Right lobe of liver (tissue), 6 donors: ENCODE data around the gene DUSP22. TPM values are rescaled to one million over a fixed set of nuclear protein-coding genes. Genes with fewer than 3 reads are reported as not detected.
A peak's percentile ranks its signal among the peaks of the same experiment; 100 is the strongest.
"Not testable (repeated sequence)": the region's sequence is repeated elsewhere in the genome, so short reads cannot be mapped to it uniquely, and the experiment has no call there.

Experiments used
- ATAC-seq, 4 donors: fragments of 200-7000 bp; cut with Tn5 transposase; one replicate each; pipeline ENCODE4 v1.9.1; 2020; ENCODE audit warnings: mild to moderate bottlenecking in 4 of 4, moderate library complexity in 4 of 4
- DNase-seq, 3 donors: peaks; one replicate each; pipeline ENCODE4 v3.0.0-alpha.2; 2020
- H3K27ac ChIP-seq, 3 donors: fragments of 200-600 bp; one replicate each; pipeline ENCODE4 v1.8.0; 2022
- H3K27me3 ChIP-seq, 2 donors: fragments of 200-600 bp; one replicate each; pipeline ENCODE4 v1.8.0; 2022
- H3K36me3 ChIP-seq, 4 donors: fragments of 200-600 bp; sonication (generic) in 1 of 4; one replicate each; pipeline versions ENCODE4 v1.5.1 to v1.8.0; 2017 to 2022; ENCODE audit warnings: control low read depth in 1 of 4
- H3K4me1 ChIP-seq, 4 donors: fragments of 200-600 bp; sonication (generic) in 1 of 4; one replicate each; pipeline versions ENCODE4 v1.5.1 to v1.8.0; 2017 to 2022; ENCODE audit warnings: control low read depth in 1 of 4
- H3K4me3 ChIP-seq, 3 donors: fragments of 200-600 bp; one replicate each; pipeline ENCODE4 v1.8.0; 2022
- H3K9me3 ChIP-seq, 4 donors: fragments of 200-600 bp; sonication (generic) in 1 of 4; one replicate each; pipeline versions ENCODE4 v1.5.1 to v1.8.0; 2017 to 2022; ENCODE audit warnings: control low read depth in 1 of 4
- POLR2A ChIP-seq: fragments of 450-650 bp; IDR thresholded peaks from one replicate; pipeline ENCODE4 v1.6.1; 2017; ENCODE audit warnings: antibody characterized with exemption, mild to moderate bottlenecking
- WGBS: methylation state at CpG from one replicate; pipeline ENCODE4 v1.1.6; 2018; ENCODE audit warnings: low coverage, low lambda C conversion rate; ENCODE audit not compliant: insufficient coverage; ENCODE audit errors: missing lambda C conversion rate; 5-methylcytosine and 5-hydroxymethylcytosine counted together
- intact Hi-C, 2 donors: fragments of 100-400 bp; cut with DNase I; formaldehyde crosslinking; loops; one replicate each; pipeline versions ENCODE4 v1.11.2 to v1.14.1; 2022
- total RNA-seq, 6 experiments: library from RNA; depleted of rRNA in 2 of 6; stranded (reverse); fragments of >200 nt in 2 of 6; fragmentation: NEBNext Ultra II Directional in 3 of 6; extraction: Animal tissue kit (Norgen Biotek cat#: 25700) in 3 of 6; gene quantifications; one replicate each; pipeline versions ENCODE4 v1.1.0 to v1.2.4, GENCODE V29; 2016 to 2023
- TF ChIP-seq, protein P1 (sequence below), 4 donors: fragments of 200-600 bp in 3 of 4; fragments of 450-650 bp in 1 of 4; IDR thresholded peaks; one replicate each; pipeline versions ENCODE4 v1.5.1 to v1.8.0; 2016 to 2022; ENCODE audit warnings: antibody characterized with exemption in 4 of 4, mild to moderate bottlenecking in 2 of 4
- donor health status: DM: no; HTN: yes; CAD: no.
- donor health status: DM: no; HTN: no; CAD: no.
- donor health status: DM: no; HTN: no; CAD: no.
- donor health status: DM: no; HTN: yes; CAD: no.
- donor health status: DM: no; HTN: yes; CAD: no.

DUSP22 gene
- total RNA-seq, 6 experiments from 2014 or later = 20.6 to 24.8 (median 21.3) TPM

GRCh38 chr6:324116-324728, 31.9 kb downstream of the DUSP22 start:
- peak in 2 of 4 donors; percentile 9 to 16 for ATAC-seq
- H3K27ac ChIP-seq = no peak overlapping the region
- no peak for DNase-seq
- peaks cover 0 to 10% (median 0%) of the 10 kb centered on the region in 4 donors for H3K4me1 ChIP-seq
- peaks cover 0 to 4% (median 0%) of the 10 kb centered on the region in 4 donors for H3K36me3 ChIP-seq
- no peak overlapping the region for H3K4me3 ChIP-seq
- no peaks in the 10 kb centered on the region for H3K9me3 ChIP-seq
- WGBS = 75% methylated on average over 13 of the region's 19 CpGs
- TF ChIP-seq POLR2A = no peak
- TF ChIP-seq, protein P1, sequence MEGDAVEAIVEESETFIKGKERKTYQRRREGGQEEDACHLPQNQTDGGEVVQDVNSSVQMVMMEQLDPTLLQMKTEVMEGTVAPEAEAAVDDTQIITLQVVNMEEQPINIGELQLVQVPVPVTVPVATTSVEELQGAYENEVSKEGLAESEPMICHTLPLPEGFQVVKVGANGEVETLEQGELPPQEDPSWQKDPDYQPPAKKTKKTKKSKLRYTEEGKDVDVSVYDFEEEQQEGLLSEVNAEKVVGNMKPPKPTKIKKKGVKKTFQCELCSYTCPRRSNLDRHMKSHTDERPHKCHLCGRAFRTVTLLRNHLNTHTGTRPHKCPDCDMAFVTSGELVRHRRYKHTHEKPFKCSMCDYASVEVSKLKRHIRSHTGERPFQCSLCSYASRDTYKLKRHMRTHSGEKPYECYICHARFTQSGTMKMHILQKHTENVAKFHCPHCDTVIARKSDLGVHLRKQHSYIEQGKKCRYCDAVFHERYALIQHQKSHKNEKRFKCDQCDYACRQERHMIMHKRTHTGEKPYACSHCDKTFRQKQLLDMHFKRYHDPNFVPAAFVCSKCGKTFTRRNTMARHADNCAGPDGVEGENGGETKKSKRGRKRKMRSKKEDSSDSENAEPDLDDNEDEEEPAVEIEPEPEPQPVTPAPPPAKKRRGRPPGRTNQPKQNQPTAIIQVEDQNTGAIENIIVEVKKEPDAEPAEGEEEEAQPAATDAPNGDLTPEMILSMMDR (IDR thresholded peaks at IDR 0.05) = no peak
- no peaks in the 10 kb centered on the region for H3K27me3 ChIP-seq
- intact Hi-C loops = no loop called here

GRCh38 chr6:324729-325125, 32.4 kb downstream of the DUSP22 start:
- Histone ChIP-seq H3K27ac (no peak overlapping the region), H3K9me3 (no peaks in the 10 kb centered on the region), H3K4me3 (no peak overlapping the region), H3K36me3 (peaks cover 0 to 4% (median 0%) of the 10 kb centered on the region in 4 donors), H3K27me3 (no peaks in the 10 kb centered on the region), H3K4me1 (peaks cover 0 to 10% (median 0%) of the 10 kb centered on the region in 4 donors)
- DNase-seq (no peak), ATAC-seq (no peak)
- WGBS = 83% methylated on average over 9 of the region's 11 CpGs
- intact Hi-C loops = no loop called here
- TF ChIP-seq, protein P1 (IDR thresholded peaks at IDR 0.05) = no peak
- no peak for TF ChIP-seq POLR2A

DNA sequence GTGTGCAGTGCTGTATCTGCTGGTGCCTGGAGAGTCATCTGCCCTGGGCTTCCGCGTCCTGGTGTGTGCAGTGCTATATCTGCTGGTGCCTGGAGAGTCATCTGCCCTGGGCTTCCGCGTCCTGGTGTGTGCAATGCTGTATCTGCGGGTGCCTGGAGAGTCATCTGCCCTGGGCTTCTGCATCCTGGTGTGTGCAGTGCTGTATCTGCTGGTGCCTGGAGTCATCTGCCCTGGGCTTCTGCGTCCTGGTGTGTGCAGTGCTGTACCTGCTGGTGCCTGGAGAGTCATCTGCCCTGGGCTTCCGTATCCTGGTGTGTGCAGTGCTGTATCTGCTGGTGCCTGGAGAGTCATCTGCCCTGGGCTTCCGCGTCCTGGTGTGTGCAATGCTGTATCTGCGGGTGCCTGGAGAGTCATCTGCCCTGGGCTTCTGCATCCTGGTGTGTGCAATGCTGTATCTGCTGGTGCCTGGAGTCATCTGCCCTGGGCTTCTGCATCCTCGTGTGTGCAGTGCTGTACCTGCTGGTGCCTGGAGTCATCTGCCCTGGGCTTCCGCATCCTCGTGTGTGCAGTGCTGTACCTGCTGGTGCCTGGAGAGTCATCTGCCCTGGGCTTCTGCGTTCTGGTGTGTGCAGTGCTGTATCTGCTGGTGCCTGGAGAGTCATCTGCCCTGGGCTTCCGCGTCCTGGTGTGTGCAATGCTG, 33.0 kb downstream of the DUSP22 start:
- H3K36me3 ChIP-seq, intact Hi-C loops, H3K9me3 ChIP-seq, H3K27ac ChIP-seq, ATAC-seq, H3K4me3 ChIP-seq, H3K4me1 ChIP-seq, DNase-seq, H3K27me3 ChIP-seq: not testable (repeated sequence)
- 62% methylated on average over 13 of the region's 16 CpGs for WGBS

DNA sequence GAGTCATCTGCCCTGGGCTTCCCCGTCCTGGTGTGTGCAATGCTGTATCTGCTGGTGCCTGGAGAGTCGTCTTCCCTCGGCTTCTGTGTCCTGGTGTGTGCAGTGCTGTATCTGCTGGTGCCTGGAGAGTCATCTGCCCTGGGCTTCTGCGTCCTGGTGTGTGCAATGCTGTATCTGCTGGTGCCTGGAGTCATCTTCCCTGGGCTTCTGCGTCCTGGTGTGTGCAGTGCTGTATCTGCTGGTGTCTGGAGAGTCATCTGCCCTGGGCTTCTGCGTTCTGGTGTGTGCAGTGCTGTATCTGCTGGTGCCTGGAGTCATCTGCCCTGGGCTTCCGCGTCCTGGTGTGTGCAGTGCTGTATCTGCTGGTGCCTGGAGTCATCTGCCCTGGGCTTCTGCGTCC, 33.8 kb downstream of the DUSP22 start:
- not testable (repeated sequence) for DNase-seq
- WGBS = 40% methylated on average over 2 of the region's 9 CpGs

DNA sequence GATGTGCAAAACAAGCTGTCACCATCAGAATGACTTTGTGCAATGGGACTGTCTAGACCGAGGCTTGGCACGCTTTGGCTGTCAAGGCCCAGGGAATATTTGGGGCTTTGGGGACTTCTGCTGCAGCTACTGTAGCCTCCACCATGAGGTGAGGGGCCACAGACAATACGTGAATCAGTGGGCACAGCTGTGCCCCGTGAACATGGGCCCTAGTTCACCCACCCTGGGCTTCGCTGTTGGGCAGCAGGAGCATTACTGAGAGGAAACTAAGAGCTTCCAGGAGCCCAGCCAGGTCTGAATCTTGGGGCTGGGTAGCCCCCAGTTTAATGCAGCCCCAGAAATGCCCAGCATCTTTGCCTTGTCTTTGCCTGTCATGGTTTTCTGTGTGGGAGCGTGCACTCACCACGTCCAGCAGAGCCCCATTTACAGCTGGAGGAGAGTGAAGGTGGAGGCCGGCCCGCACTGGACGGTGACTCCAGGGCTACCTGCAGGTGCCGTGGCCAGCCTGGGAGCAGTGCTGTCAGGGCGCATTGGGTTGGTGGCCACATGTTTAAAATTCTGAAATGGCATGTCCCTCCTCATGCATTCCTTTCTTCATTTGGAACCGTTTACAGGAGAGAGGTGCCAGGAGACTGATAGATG, 34.7 kb downstream of the DUSP22 start:
- WGBS = 78% methylated on average over 13 of the region's 13 CpGs

More for the DNA sequence above, 33.8 kb downstream of the DUSP22 start:
- H3K4me1 ChIP-seq = peaks cover 0 to 14% (median 0%) of the 10 kb centered on the region in 4 donors
- H3K36me3 ChIP-seq, H3K27ac ChIP-seq, ATAC-seq, H3K4me3 ChIP-seq, intact Hi-C loops, H3K9me3 ChIP-seq, H3K27me3 ChIP-seq: not testable (repeated sequence)

More for the DNA sequence above, 34.7 kb downstream of the DUSP22 start:
- Histone ChIP-seq H3K36me3 (peaks cover 0 to 4% (median 0%) of the 10 kb centered on the region in 4 donors), H3K4me1 (peaks cover 0 to 22% (median 0%) of the 10 kb centered on the region in 4 donors), H3K27me3 (no peaks in the 10 kb centered on the region), H3K9me3 (no peaks in the 10 kb centered on the region), H3K27ac (no peak overlapping the region), H3K4me3 (no peak overlapping the region)
- DNase-seq = no peak
- no peak for TF ChIP-seq POLR2A
- TF ChIP-seq, protein P1 (IDR thresholded peaks at IDR 0.05) = no peak
- ATAC-seq = peak in 1 of 4 donors; percentile 4
- intact Hi-C loops = no loop called here
